ENCODE results near the gene ACTR10. TPM values are rescaled to one million over a fixed set of nuclear protein-coding genes. Genes with fewer than 3 reads are reported as not detected.

Gene ACTR10
- total RNA-seq, 4 donors from 2014 or later, result 45.1 to 149 (median 87.9) TPM

- H3K4me3 ChIP-seq, result no peak overlapping the region
- H3K9me3 ChIP-seq, result no peaks in the 10 kb centered on the region
- no peak for TF ChIP-seq EP300 (IDR thresholded peaks at IDR 0.05)
- H3K4me1 ChIP-seq, result peaks cover 8 to 59% (median 13%) of the 10 kb centered on the region in 3 donors
- peaks cover 0 to 65% of the 10 kb centered on the region in 2 donors for H3K36me3 ChIP-seq
- 53 to 56% methylated on average over 3 of the region's 3 CpGs for WGBS, 2 donors (ENCODE audit: low coverage in 1 of 2)
- H3K27ac ChIP-seq, result peak overlapping the region; percentile 76 to 81 (median 77)
- ATAC-seq, result no peak
- H3K27me3 ChIP-seq, result no peaks in the 10 kb centered on the region
These were observed 82.0 kb downstream of the ACTR10 start for GRCh38 chr14:58281969-58282368.

- H3K36me3 ChIP-seq, result peaks cover 0 to 65% of the 10 kb centered on the region in 2 donors
- peaks cover 8 to 61% (median 13%) of the 10 kb centered on the region in 3 donors for H3K4me1 ChIP-seq
- ATAC-seq, result no peak
- H3K27ac ChIP-seq, result peak overlapping the region; percentile 31 to 77 (median 76)
- no peaks in the 10 kb centered on the region for H3K9me3 ChIP-seq
- H3K27me3 ChIP-seq, result no peaks in the 10 kb centered on the region
- TF ChIP-seq POLR2AphosphoS5 (IDR thresholded peaks at IDR 0.05) (no peak), CTCF (IDR thresholded peaks at IDR 0.05) (no peak), POLR2A (IDR thresholded peaks at IDR 0.05) (no peak), EP300 (IDR thresholded peaks at IDR 0.05) (no peak)
- 46 to 56% methylated on average over 4 of the region's 4 CpGs for WGBS, 2 donors (ENCODE audit: low coverage in 1 of 2)
- no peak overlapping the region for H3K4me3 ChIP-seq
These were observed 83.1 kb downstream of the ACTR10 start for GRCh38 chr14:58282925-58283593.

- no peaks in the 10 kb centered on the region for H3K9me3 ChIP-seq
- ATAC-seq, result no peak
- H3K4me3 ChIP-seq, result no peak overlapping the region
- peaks cover 8 to 68% (median 16%) of the 10 kb centered on the region in 3 donors for H3K4me1 ChIP-seq
- peak overlapping the region in 1 of 4 donors; percentile 45 for H3K27ac ChIP-seq
- TF ChIP-seq CTCF (IDR thresholded peaks at IDR 0.05) (no peak), EP300 (IDR thresholded peaks at IDR 0.05) (no peak), POLR2A (IDR thresholded peaks at IDR 0.05) (no peak), POLR2AphosphoS5 (IDR thresholded peaks at IDR 0.05) (no peak)
- no peaks in the 10 kb centered on the region for H3K27me3 ChIP-seq
- peaks cover 0 to 68% of the 10 kb centered on the region in 2 donors for H3K36me3 ChIP-seq
These were observed 83.8 kb downstream of the ACTR10 start for GRCh38 chr14:58283730-58284129.

GRCh38 chr14:58285132-58285531 is 85.2 kb downstream of the ACTR10 start:
- H3K9me3 ChIP-seq, result no peaks in the 10 kb centered on the region
- H3K4me1 ChIP-seq, result peaks cover 8 to 77% (median 16%) of the 10 kb centered on the region in 3 donors
- H3K4me3 ChIP-seq, result no peak overlapping the region
- no peak overlapping the region for H3K27ac ChIP-seq
- ATAC-seq, result no peak
- peaks cover 0 to 76% of the 10 kb centered on the region in 2 donors for H3K36me3 ChIP-seq
- no peaks in the 10 kb centered on the region for H3K27me3 ChIP-seq
- 93 to 95% methylated on average over 3 to 4 of the region's 4 CpGs for WGBS, 2 donors (ENCODE audit: low coverage in 1 of 2)
- no peak for TF ChIP-seq EP300 (IDR thresholded peaks at IDR 0.05)
- no peak for TF ChIP-seq POLR2A (IDR thresholded peaks at IDR 0.05)
- no peak for TF ChIP-seq POLR2AphosphoS5 (IDR thresholded peaks at IDR 0.05)
- no peak for TF ChIP-seq CTCF (IDR thresholded peaks at IDR 0.05)

Small RNAs within 50 kb of the gene (small RNA-seq; reads per million reads assigned to genes)
- 0 to 0.13 (median 0) reads per million in 4 donors for gene RN7SL598P

Other genes starting within 250 kb of the ACTR10 start
- gene ARMH4, start 47.9 kb upstream of the ACTR10 start, total RNA-seq, result 10 to 100 TPM in 1 of 4 donors, 1 to 10 TPM in 3; 4.6 to 11.8 (median 6.8) TPM
- gene PSMA3, start 44.7 kb downstream of the ACTR10 start, total RNA-seq, result 100 to 1,000 TPM in 2 of 4 donors, 10 to 100 TPM in 2; 88.4 to 106 (median 96.7) TPM
- gene ARID4A, start 98.4 kb downstream of the ACTR10 start, total RNA-seq, result 10 to 100 TPM; 12.8 to 31.1 (median 18.8) TPM
- not detected for gene TOMM20L, start 195.8 kb downstream of the ACTR10 start, total RNA-seq
- 100 to 1,000 TPM in 1 of 4 donors, 10 to 100 TPM in 3; 36.8 to 141 (median 49.4) TPM for gene TIMM9, start 227.4 kb downstream of the ACTR10 start, total RNA-seq
- gene KIAA0586, start 227.6 kb downstream of the ACTR10 start, total RNA-seq, result 10 to 100 TPM; 11.6 to 22.4 (median 18.0) TPM

Data from gastroesophageal sphincter (tissue), 4 donors.